Measurements from ENCODE around the gene MSMP.

DNA sequence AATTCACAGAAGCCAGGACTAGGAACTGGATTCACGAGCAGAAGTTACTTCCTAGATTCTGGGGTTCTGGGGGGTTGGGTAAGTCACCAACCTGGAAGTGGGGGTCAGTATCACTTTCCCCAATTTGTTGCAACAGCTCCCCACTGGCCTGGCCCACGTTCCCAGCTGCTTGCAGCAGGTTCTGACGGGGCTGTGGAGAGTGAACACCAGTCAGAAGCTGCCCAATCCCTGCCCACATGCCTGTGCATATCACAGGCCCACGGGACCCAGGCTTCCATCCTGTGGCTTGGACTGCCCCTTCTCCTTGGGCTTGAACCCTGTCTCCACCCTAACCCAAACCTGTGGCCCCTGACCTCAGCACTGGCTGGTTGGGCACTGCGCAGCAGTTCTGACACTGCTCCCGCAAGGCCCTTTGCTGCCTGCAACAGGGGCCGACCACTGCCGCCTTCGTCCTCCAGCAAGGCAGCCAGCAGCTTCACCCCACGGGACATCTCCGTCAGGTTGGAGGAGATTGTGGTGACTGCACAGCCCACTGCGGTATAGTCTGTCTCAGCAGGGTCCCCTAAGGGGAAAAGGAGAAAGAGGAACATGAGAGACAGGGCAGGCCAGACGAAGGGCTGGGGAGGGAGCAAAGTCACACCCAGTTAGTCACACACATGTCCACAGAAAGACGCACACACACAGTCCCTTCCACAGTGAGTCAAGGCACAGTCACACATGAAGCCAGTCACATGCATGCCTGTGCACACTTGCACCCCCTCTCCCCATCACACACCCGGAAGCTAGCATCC is 35.2 kb downstream of the MSMP start:
- TF ChIP-seq POLR2A (IDR thresholded peaks at IDR 0.05; ENCODE audit: low read depth) (no peak), EP300 (IDR thresholded peaks at IDR 0.05) (no peak), POLR2AphosphoS5 (IDR thresholded peaks at IDR 0.05) (no peak)
- TF ChIP-seq, protein P1, sequence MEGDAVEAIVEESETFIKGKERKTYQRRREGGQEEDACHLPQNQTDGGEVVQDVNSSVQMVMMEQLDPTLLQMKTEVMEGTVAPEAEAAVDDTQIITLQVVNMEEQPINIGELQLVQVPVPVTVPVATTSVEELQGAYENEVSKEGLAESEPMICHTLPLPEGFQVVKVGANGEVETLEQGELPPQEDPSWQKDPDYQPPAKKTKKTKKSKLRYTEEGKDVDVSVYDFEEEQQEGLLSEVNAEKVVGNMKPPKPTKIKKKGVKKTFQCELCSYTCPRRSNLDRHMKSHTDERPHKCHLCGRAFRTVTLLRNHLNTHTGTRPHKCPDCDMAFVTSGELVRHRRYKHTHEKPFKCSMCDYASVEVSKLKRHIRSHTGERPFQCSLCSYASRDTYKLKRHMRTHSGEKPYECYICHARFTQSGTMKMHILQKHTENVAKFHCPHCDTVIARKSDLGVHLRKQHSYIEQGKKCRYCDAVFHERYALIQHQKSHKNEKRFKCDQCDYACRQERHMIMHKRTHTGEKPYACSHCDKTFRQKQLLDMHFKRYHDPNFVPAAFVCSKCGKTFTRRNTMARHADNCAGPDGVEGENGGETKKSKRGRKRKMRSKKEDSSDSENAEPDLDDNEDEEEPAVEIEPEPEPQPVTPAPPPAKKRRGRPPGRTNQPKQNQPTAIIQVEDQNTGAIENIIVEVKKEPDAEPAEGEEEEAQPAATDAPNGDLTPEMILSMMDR (IDR thresholded peaks at IDR 0.05) = no peak

Measured in esophagus muscularis mucosa (tissue), 4 donors.